GM12878 (cell line): ENCODE data around the gene FAM170B. TPM values are rescaled to one million over a fixed set of nuclear protein-coding genes. Genes with fewer than 3 reads are reported as not detected.

Experiments used
- ATAC-seq: fragments of 200-7000 bp; cut with Tn5 transposase; 3 replicates; pipeline ENCODE4 v1.9.1; 2020; ENCODE audit warnings: mild to moderate bottlenecking, moderate library complexity
- BruUV-seq: library from RNA; stranded (reverse); fragments of 400-500 nt; replicated peaks from 2 replicates; lab custom pipeline; 2021; lab: Mats Ljungman, UMichigan
- CTCF ChIA-PET: fragments of 300-600 bp; sonication (Branson Sonifier 250); formaldehyde crosslinking; extraction: SDS; loops from one replicate; lab custom pipeline; 2021; ENCODE audit warnings: inconsistent platforms; lab: Yijun Ruan, JAX
- POLR2A ChIA-PET: fragments of 350-600 bp; formaldehyde crosslinking; extraction: SDS; loops from one replicate; lab custom pipeline; 2021; ENCODE audit warnings: inconsistent platforms; lab: Charles Lee
- RAD21 ChIA-PET: fragments of 300-600 bp; sonication (Branson Sonifier 250); formaldehyde crosslinking; loops from one replicate; lab custom pipeline; 2023; ENCODE audit warnings: antibody characterized with exemption; ENCODE audit not compliant: unreplicated experiment; lab: Charles Lee
- SMC1A ChIA-PET: fragments of 300-600 bp; sonication (Branson Sonifier 250); formaldehyde crosslinking; loops from one replicate; lab custom pipeline; 2023; ENCODE audit not compliant: unreplicated experiment, uncharacterized antibody; lab: Charles Lee
- DNase-seq: peaks from one replicate; pipeline ENCODE4 v3.0.0-alpha.2; 2011; ENCODE audit warnings: low read depth, low spot score
- FAIRE-seq: peaks from 3 replicates; lab custom pipeline; 2011; peaks lifted over from hg19 to GRCh38; lab: Jason Lieb, UNC
- H2AFZ ChIP-seq: 2 replicates; pipeline ENCODE4 v1.6.0; 2011; ENCODE audit warnings: low read depth, low read length, control low read depth; ENCODE audit not compliant: control insufficient read depth
- H3K27ac ChIP-seq: 2 replicates; pipeline ENCODE4 v1.5.1; 2011; ENCODE audit warnings: control low read depth; ENCODE audit not compliant: control insufficient read depth, insufficient read depth
- H3K27me3 ChIP-seq, 2 experiments: replicated peaks in 1 of 2; 2 replicates each; pipeline versions ENCODE4 v1.6.0 to v1.6.1; 2011; ENCODE audit warnings: low read length in 1 of 2; ENCODE audit not compliant: control insufficient read depth in 2 of 2, insufficient read depth in 2 of 2
- H3K36me3 ChIP-seq, 2 experiments: 2 replicates each; pipeline ENCODE4 v1.5.1; 2011; ENCODE audit warnings: low read length in 1 of 2; ENCODE audit not compliant: control insufficient read depth in 2 of 2, insufficient read depth in 2 of 2
- H3K4me1 ChIP-seq: 2 replicates; pipeline ENCODE4 v1.6.1; 2011; ENCODE audit warnings: mild to moderate bottlenecking, low read length, moderate library complexity, mixed read lengths; ENCODE audit not compliant: control insufficient read depth, insufficient read depth
- H3K4me2 ChIP-seq: 2 replicates; pipeline ENCODE4 v1.6.0; 2011; ENCODE audit warnings: control low read depth; ENCODE audit not compliant: control insufficient read depth, insufficient read depth
- H3K4me3 ChIP-seq: fragments of 200-600 bp; sonication (generic); 2 replicates; pipeline ENCODE4 v1.5.1; 2016
- H3K79me2 ChIP-seq: 2 replicates; pipeline ENCODE4 v1.6.0; 2011; ENCODE audit warnings: low read length; ENCODE audit not compliant: control insufficient read depth, insufficient read depth
- H3K9ac ChIP-seq: 2 replicates; pipeline ENCODE4 v1.8.0; 2011; ENCODE audit warnings: low read length, control low read depth, mixed read lengths; ENCODE audit not compliant: control insufficient read depth, insufficient read depth
- H3K9me3 ChIP-seq: replicated peaks from 3 replicates; pipeline ENCODE4 v1.5.1; 2011; ENCODE audit warnings: mild to moderate bottlenecking, low read length; ENCODE audit not compliant: control insufficient read depth, insufficient read depth
- H4K20me1 ChIP-seq: 2 replicates; pipeline ENCODE4 v1.6.0; 2011; ENCODE audit not compliant: control insufficient read depth, insufficient read depth
- BACH1 ChIP-seq: fragments of 450-650 bp; IDR thresholded peaks from 2 replicates; pipeline ENCODE4 v1.6.1; 2017; ENCODE audit warnings: mild to moderate bottlenecking, borderline replicate concordance
- DPF2 ChIP-seq: fragments of 450-650 bp; IDR thresholded peaks from 2 replicates; pipeline ENCODE4 v1.6.1; 2017; ENCODE audit warnings: mild to moderate bottlenecking
- EGR1 ChIP-seq, 2 experiments: IDR thresholded peaks; 1 replicate in 1 of 2; 2 replicates in 1 of 2; pipeline ENCODE4 v1.6.1; 2011 to 2012; ENCODE audit warnings: low read depth in 2 of 2, low read length in 2 of 2, borderline replicate concordance in 1 of 2, mild to moderate bottlenecking in 1 of 2, moderate library complexity in 1 of 2
- EP300 ChIP-seq, 2 experiments: fragments of 150-350 bp in 1 of 2; IDR thresholded peaks; 2 replicates each; pipeline ENCODE4 v1.6.1; 2011 to 2012; ENCODE audit warnings: low read depth in 2 of 2, low read length in 2 of 2, borderline replicate concordance in 1 of 2, improper control_type of control experiment in 1 of 2, inconsistent platforms in 1 of 2; ENCODE audit not compliant: control insufficient read depth in 1 of 2
- GATAD2B ChIP-seq: fragments of 450-650 bp; conservative IDR thresholded peaks from 2 replicates; pipeline ENCODE4 v1.6.1; 2017; ENCODE audit warnings: low read depth, mild to moderate bottlenecking, moderate library complexity
- HCFC1 ChIP-seq: fragments of 150-350 bp; IDR thresholded peaks from 2 replicates; pipeline ENCODE4 v1.6.1; 2014; ENCODE audit warnings: low read length
- MTA2 ChIP-seq: fragments of 450-650 bp; IDR thresholded peaks from 2 replicates; pipeline ENCODE4 v1.6.1; 2016; ENCODE audit warnings: low read depth, mild to moderate bottlenecking, moderate library complexity
- NR2C2 ChIP-seq: IDR thresholded peaks from 2 replicates; pipeline ENCODE4 v1.6.1; 2011; ENCODE audit warnings: borderline replicate concordance, low read depth; ENCODE audit not compliant: control insufficient read depth, insufficient read length
- RCOR1 ChIP-seq: conservative IDR thresholded peaks from 2 replicates; pipeline ENCODE4 v1.6.1; 2012; ENCODE audit warnings: low read depth, low read length, improper control_type of control experiment
- STAT1 ChIP-seq: fragments of 450-650 bp; conservative IDR thresholded peaks from 2 replicates; pipeline ENCODE4 v1.6.1; 2014; ENCODE audit warnings: antibody characterized with exemption, mild to moderate bottlenecking
- ZNF384 ChIP-seq: IDR thresholded peaks from 2 replicates; pipeline ENCODE4 v1.6.1; 2012; ENCODE audit warnings: low read depth, mild to moderate bottlenecking, low read length, improper control_type of control experiment, borderline replicate concordance
- WGBS: methylation state at CpG from one replicate; pipeline ENCODE4 v1.1.6; 2016; ENCODE audit warnings: low lambda C conversion rate; ENCODE audit not compliant: insufficient replicate concordance, insufficient coverage; ENCODE audit errors: missing lambda C conversion rate; 5-methylcytosine and 5-hydroxymethylcytosine counted together
- in situ Hi-C: fragments of 300-500 bp; cut with MboI; formaldehyde crosslinking; loops from 9 replicates; pipeline ENCODE4 v1.14.3; 2018; ENCODE audit warnings: mixed read lengths
- intact Hi-C: fragments of 100-400 bp; cut with micrococcal nuclease; formaldehyde crosslinking; loops from one replicate; pipeline ENCODE4 v1.14.2; 2022; ENCODE audit not compliant: unreplicated experiment
- polyA plus RNA-seq, 11 experiments: library from polyadenylated mRNA; depleted of rRNA in 4 of 11; unstranded in 6 of 11; stranded (reverse) in 5 of 11; fragments of >200 nt; fragmentation: Nextera tagmentation in 4 of 11; fragmentation: Illumina TruSeq in 1 of 11; extraction: Ambion mirVana in 4 of 11; extraction: Trizol in 1 of 11; gene quantifications; 1 replicate in 1 of 11; 2 replicates in 10 of 11; pipeline versions ENCODE4 v1.2.1 to v1.2.3, GENCODE V29; 2011 to 2016; ENCODE audit warnings: inconsistent platforms in 2 of 11, missing spikeins in 2 of 11, low read depth in 1 of 11
- total RNA-seq, 4 experiments: library from RNA; depleted of rRNA in 3 of 4; stranded (reverse); fragments of >200 nt in 3 of 4; fragmentation: Illumina TruSeq in 1 of 4; extraction: Trizol in 1 of 4; gene quantifications; 2 replicates each; pipeline versions ENCODE4 v1.2.1 to v1.2.3, GENCODE V29; 2013 to 2021

FAM170B gene
- total and polyA plus RNA-seq, 10 of the 15 experiments (the other 5 are each of a cell fraction or from before 2014, with no cell fraction given), result not detected

GRCh38 chr10:49175587-49176309, 41.9 kb upstream of the FAM170B start:
- Histone ChIP-seq H3K4me3 (no peak overlapping the region), H3K79me2 (no peaks in the 10 kb centered on the region), H3K9me3 (no peaks in the 10 kb centered on the region), H3K4me2 (no peak overlapping the region), H3K27me3 (no peaks in the 10 kb centered on the region), H3K27ac (no peak overlapping the region), H3K36me3 (no peaks in the 10 kb centered on the region; a peak in 1 of 4 replicates), H3K4me1 (peaks cover 60% of the 10 kb centered on the region), H4K20me1 (no peaks in the 10 kb centered on the region), H2AFZ (no peak overlapping the region), H3K9ac (no peak overlapping the region)
- FAIRE-seq (no peak), ATAC-seq (no peak), DNase-seq (no peak)
- no TSS peak for BruUV-seq
- intact Hi-C loops, result loop anchor here (5.0 to 10.0 kb wide), 2 partner anchors 123 to 339 kb away; no protein-coding TSS in a partner anchor
- in situ Hi-C loops, result loop anchor here (10.0 to 25.0 kb wide), 2 partner anchors 511 to 1462 kb away; no protein-coding TSS in a partner anchor
- CTCF ChIA-PET, result interaction anchor here (1.0 kb wide), 2 partner anchors 11 to 520 kb away, joined by 3 to 4 read pairs; no protein-coding TSS in a partner anchor
- POLR2A ChIA-PET, result interaction anchor here (1.7 kb wide), 1 partner anchor 13 kb away, joined by 4 read pairs; no protein-coding TSS in a partner anchor
- SMC1A ChIA-PET, result interaction anchor here (0.7 to 2.0 kb wide), 5 partner anchors 11 to 123 kb away, joined by 3 to 6 read pairs (median 4); no protein-coding TSS in a partner anchor
- TF ChIP-seq EP300 (IDR thresholded peaks at IDR 0.05; ENCODE audit: borderline replicate concordance in 1 of 2, control insufficient read depth in 1 of 2, low read depth in 2 of 2, low read length in 2 of 2), result no peak
- no peak for TF ChIP-seq HCFC1
- no peak for TF ChIP-seq MTA2
- TF ChIP-seq DPF2, result no peak
- no peak for TF ChIP-seq NR2C2
- no peak for TF ChIP-seq BACH1
- no peak for TF ChIP-seq ZNF384
- no peak for TF ChIP-seq EGR1 (IDR thresholded peaks at IDR 0.05; ENCODE audit: borderline replicate concordance in 1 of 2, low read depth in 2 of 2, low read length in 2 of 2)
- TF ChIP-seq RCOR1, result no peak
- no peak for TF ChIP-seq GATAD2B
- TF ChIP-seq STAT1, result no peak
- RAD21 ChIA-PET, result interaction anchor here (0.9 to 1.3 kb wide), 3 partner anchors 13 to 124 kb away, joined by 3 to 4 read pairs (median 3); partner anchors contain the start of gene TMEM273
- WGBS, result 96% methylated on average over 8 of the region's 8 CpGs
